Measurements from ENCODE around the gene MAGED4.

DNA sequence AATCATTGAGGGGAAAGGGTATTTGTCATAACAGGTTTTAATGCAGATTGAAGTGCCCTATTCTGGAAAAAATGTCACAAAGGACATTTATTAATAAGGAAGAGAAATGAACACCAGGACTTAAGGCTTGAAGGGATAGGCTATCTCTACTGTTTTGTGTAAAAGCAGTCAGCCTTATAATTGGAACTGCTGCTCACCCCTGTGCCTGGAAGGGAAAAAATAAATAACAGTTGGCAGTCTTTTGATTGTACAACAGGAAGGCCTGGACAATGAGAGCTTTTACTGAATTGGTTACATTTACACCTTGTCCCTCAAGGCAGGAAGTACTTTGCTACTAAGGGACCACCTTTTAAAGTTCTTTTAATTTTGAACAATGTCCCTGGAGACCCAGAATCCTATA, 17.8 kb upstream of the MAGED4 start:
- no peak for TF ChIP-seq PHF8 (conservative IDR thresholded peaks at IDR 0.05; ENCODE audit: low read depth, low read length)
- TF ChIP-seq, protein P1, sequence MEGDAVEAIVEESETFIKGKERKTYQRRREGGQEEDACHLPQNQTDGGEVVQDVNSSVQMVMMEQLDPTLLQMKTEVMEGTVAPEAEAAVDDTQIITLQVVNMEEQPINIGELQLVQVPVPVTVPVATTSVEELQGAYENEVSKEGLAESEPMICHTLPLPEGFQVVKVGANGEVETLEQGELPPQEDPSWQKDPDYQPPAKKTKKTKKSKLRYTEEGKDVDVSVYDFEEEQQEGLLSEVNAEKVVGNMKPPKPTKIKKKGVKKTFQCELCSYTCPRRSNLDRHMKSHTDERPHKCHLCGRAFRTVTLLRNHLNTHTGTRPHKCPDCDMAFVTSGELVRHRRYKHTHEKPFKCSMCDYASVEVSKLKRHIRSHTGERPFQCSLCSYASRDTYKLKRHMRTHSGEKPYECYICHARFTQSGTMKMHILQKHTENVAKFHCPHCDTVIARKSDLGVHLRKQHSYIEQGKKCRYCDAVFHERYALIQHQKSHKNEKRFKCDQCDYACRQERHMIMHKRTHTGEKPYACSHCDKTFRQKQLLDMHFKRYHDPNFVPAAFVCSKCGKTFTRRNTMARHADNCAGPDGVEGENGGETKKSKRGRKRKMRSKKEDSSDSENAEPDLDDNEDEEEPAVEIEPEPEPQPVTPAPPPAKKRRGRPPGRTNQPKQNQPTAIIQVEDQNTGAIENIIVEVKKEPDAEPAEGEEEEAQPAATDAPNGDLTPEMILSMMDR (IDR thresholded peaks at IDR 0.05; ENCODE audit: control extremely low read depth in 1 of 3, insufficient read depth in 1 of 3, low read depth in 1 of 3, low read length in 3 of 3): no peak
